SJSA1 (cell line): Measurements from ENCODE around the gene HEATR1. TPM values are rescaled to one million over a fixed set of nuclear protein-coding genes. Genes with fewer than 3 reads are reported as not detected.
A peak's percentile ranks its signal among the peaks of the same experiment; 100 is the strongest.

Experiments used
- DNase-seq, 2 experiments: peaks; one replicate each; pipeline ENCODE4 v3.0.0-alpha.2; 2015 to 2020; ENCODE audit warnings: low spot score in 2 of 2, low read depth in 1 of 2
- H3K27ac ChIP-seq: fragments of 250-450 bp; sonication (Bioruptor Pico); 2 replicates; pipeline ENCODE4 v1.5.1; 2020; ENCODE audit warnings: mild to moderate bottlenecking, moderate library complexity
- H3K27me3 ChIP-seq: fragments of 250-450 bp; sonication (Bioruptor Pico); replicated peaks from 2 replicates; pipeline ENCODE4 v1.5.1; 2020; ENCODE audit warnings: mild to moderate bottlenecking, moderate library complexity
- H3K36me3 ChIP-seq: fragments of 250-450 bp; sonication (Bioruptor Pico); 2 replicates; pipeline ENCODE4 v1.5.1; 2020; ENCODE audit warnings: mild to moderate bottlenecking
- H3K4me1 ChIP-seq: fragments of 250-450 bp; sonication (Bioruptor Pico); replicated peaks from 2 replicates; pipeline ENCODE4 v1.6.1; 2021; ENCODE audit warnings: mild to moderate bottlenecking
- H3K4me3 ChIP-seq: fragments of 250-450 bp; sonication (Bioruptor Pico); 2 replicates; pipeline ENCODE4 v1.5.1; 2020; ENCODE audit warnings: mild to moderate bottlenecking
- H3K9me3 ChIP-seq: fragments of 250-450 bp; sonication (Bioruptor Pico); replicated peaks from 2 replicates; pipeline ENCODE4 v1.5.1; 2020; ENCODE audit warnings: mild to moderate bottlenecking
- total RNA-seq: library from RNA; depleted of rRNA; stranded (reverse); fragments of >200 nt; shearing (Covaris generic); gene quantifications from 2 replicates; pipeline ENCODE4 v1.2.3, GENCODE V29; 2014

Gene HEATR1
- total RNA-seq, 1 experiment from 2014 or later: 25.3 TPM

DNA sequence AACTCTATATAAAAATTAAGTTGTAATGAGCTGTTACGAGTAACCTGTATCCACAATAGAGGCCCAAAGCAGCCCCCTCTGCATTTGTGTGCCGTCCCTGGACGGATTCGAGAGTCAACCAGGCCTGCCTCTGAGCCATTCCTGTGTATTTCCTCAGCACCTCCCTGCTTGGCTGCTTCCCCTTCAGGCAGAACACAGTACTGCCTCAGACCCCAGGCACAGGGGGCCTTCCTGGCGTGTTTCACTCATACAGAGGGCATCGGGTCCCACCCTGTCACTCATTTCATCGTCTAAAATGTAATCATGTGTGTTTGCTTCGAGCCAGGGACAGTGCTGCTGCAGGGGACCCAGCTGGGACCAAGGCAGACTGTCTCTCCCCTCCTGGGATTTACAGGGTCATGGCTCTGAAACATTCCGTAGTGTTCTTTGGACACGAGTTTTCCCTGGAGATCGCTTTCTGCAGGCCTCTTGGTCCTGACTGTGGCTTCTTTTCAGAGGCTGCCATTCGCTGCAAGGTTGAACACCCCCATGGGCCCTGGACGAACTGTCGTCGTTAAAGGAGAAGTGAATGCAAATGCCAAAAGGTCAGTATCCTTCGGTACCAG, 61.1 kb downstream of the HEATR1 start:
- H3K4me3 ChIP-seq: no peak overlapping the region
- no peak for DNase-seq
- H3K4me1 ChIP-seq: 0 out of 2 replicates have a peak, but pooled peaks cover 6% of the 10 kb centered on the region
- no peak overlapping the region for H3K27ac ChIP-seq
- no peaks in the 10 kb centered on the region for H3K9me3 ChIP-seq
- H3K36me3 ChIP-seq: peaks cover 93% of the 10 kb centered on the region
- H3K27me3 ChIP-seq: no peaks in the 10 kb centered on the region; the same call in 1 of the 2 replicates

DNA sequence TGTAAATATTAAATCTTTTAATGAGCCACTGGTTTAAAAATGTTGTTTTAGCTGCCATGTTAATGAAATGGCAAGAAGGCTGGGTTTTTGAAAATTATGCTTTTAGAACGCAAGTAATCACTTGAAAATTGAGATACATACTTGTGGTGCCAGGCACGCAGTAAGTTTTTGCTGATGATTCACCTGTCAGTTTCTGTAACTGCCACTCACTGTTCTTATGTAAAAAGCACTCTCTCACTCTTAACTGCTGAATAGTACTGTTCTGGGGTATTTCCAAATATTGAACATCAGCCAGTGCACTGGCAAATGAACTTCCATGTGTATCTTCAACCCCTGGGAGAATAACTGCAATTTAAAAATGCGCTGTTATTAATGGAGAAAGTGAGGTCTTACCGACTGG, 62.6 kb downstream of the HEATR1 start:
- Histone ChIP-seq H3K9me3 (no peaks in the 10 kb centered on the region), H3K4me3 (no peak overlapping the region), H3K27ac (no peak overlapping the region), H3K27me3 (no peaks in the 10 kb centered on the region; the same call in 1 of the 2 replicates), H3K4me1 (0 out of 2 replicates have a peak, but pooled peaks cover 6% of the 10 kb centered on the region), H3K36me3 (peaks cover 80% of the 10 kb centered on the region)
- no peak for DNase-seq

DNA sequence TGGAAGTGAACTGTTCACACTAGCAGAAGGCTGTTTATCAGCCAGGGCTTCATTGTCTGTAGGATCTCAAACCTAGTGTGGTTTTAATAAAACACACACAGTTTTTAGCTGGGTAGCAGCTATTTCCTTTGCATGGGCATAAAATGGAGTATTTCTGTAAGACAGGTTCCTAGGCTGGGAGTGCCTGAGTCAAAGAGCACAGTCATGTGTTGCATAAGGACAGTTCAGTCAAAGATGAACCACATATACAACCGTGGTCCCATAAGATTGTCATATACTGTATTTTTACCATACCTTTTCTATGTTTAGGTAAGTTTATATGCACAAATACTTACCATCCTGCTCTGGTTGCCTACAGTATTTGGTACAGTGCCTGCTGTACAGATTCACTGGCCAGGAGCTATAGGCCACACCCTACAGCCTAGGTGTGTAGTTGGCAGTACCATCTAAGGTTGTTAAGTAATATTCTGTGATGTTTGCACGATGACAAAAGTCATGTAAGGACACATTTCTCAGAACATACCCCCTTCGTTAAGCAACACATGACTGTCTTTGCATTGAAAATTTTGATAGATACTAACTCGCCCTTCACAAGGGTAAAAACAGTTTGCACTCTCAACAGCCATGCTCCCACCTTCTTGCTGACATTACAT, 63.4 kb downstream of the HEATR1 start:
- no peak overlapping the region for H3K4me3 ChIP-seq
- H3K36me3 ChIP-seq: peaks cover 72% of the 10 kb centered on the region
- no peaks in the 10 kb centered on the region for H3K9me3 ChIP-seq
- no peak for DNase-seq
- 0 out of 2 replicates have a peak, but pooled peaks cover 5% of the 10 kb centered on the region for H3K4me1 ChIP-seq
- H3K27me3 ChIP-seq: no peaks in the 10 kb centered on the region; the same call in 1 of the 2 replicates
- H3K27ac ChIP-seq: no peak overlapping the region

DNA sequence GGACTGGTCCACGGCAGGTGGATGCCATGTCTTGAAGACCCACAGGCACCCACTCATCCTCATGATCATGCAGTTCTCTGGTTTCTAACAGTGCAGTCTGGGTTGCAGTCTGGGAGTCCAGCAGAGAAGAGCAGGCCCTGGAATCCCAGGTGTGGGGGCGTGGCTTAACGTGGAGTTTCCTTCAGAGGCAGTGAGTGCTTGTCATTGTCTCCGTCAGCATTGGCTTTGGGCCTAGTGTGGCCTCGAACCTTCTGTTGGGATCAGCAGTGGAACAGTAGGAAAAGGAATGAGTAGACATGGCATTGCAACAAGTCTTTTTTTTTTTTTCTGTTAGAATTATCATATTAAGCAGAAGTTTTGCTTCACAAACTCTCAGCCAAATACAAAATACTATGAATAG, 67.8 kb downstream of the HEATR1 start:
- no peaks in the 10 kb centered on the region for H3K27me3 ChIP-seq
- peaks cover 9% of the 10 kb centered on the region for H3K4me1 ChIP-seq
- H3K9me3 ChIP-seq: no peaks in the 10 kb centered on the region
- H3K4me3 ChIP-seq: no peak overlapping the region
- DNase-seq: no peak
- H3K27ac ChIP-seq: no peak overlapping the region
- peaks cover 39% of the 10 kb centered on the region for H3K36me3 ChIP-seq

DNA sequence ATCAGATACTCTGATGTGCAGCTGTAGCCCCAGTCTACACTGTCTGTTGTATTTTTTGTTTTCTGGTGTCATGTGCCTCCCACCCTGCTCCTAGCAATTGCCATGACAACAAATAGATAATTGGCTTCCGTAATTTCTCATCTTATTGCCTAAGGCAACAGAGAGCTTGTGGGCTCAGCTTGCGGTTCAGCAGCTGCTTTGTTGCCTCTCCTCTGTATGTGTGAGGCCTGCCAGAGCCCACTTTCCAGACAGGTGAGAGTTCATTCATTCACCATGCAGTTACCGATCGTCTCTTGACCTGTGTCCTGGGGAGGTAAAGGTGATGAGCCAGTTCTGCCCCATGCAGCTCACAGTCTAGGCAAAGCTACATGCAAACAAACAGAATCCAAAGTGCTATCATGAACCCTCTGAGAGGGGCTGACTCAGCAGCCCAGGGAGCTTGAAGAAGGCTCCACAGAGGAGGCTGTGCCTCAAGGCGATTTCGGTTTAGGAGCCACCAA, 68.6 kb downstream of the HEATR1 start:
- Histone ChIP-seq H3K4me3 (no peak overlapping the region), H3K4me1 (peaks cover 9% of the 10 kb centered on the region), H3K27me3 (no peaks in the 10 kb centered on the region), H3K36me3 (peaks cover 32% of the 10 kb centered on the region), H3K27ac (no peak overlapping the region), H3K9me3 (no peaks in the 10 kb centered on the region)
- DNase-seq: no peak

DNA sequence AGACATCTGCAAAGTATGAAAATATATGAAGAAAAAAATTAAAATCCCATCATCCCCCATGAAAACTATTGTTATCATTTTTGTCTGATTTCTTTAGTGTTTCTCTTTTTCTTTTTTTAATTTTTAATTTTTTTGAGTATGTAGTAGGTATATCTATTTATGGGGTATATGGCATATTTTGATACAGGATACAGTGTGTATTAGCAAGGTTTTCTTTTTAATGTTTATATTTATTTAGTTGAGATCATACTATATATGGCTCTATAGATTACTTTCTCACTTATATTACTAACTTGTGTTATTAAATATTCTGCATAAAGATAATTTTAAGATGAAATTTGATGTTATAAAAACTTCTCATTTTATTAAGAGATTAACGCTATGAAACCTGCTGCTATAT, 69.1 kb downstream of the HEATR1 start:
- Histone ChIP-seq H3K27me3 (no peaks in the 10 kb centered on the region), H3K27ac (no peak overlapping the region), H3K4me1 (peaks cover 9% of the 10 kb centered on the region), H3K36me3 (peaks cover 27% of the 10 kb centered on the region), H3K9me3 (no peaks in the 10 kb centered on the region), H3K4me3 (no peak overlapping the region)
- DNase-seq: no peak

DNA sequence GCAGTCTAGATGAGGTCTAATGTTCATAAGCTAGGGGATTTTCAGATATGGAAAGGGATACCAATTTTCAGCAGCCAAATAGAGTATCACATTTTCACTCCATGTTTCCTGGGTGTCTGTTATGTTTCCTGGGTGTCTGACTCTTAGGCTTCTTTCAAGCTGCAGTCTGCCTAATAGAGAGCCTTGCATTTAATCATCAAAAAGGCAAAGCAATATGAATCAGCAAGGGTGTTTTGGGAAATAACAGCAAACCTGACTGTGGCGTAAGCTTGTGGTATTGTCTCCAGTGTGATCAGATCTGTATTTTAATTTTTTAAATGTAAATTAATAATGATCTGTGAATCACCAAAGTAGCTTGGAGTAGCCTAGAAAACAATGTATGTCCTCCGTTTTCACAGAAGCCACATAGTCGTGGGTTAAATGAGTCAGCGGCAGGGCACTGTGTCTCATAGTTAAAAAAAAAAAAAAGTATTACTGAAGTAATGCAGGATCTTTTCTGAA, 70.1 kb downstream of the HEATR1 start:
- Histone ChIP-seq H3K4me1 (peaks cover 9% of the 10 kb centered on the region), H3K4me3 (no peak overlapping the region), H3K9me3 (no peaks in the 10 kb centered on the region), H3K27me3 (no peaks in the 10 kb centered on the region), H3K27ac (no peak overlapping the region), H3K36me3 (peaks cover 18% of the 10 kb centered on the region)
- DNase-seq: peak in 1 of 2 experiments; percentile 20

DNA sequence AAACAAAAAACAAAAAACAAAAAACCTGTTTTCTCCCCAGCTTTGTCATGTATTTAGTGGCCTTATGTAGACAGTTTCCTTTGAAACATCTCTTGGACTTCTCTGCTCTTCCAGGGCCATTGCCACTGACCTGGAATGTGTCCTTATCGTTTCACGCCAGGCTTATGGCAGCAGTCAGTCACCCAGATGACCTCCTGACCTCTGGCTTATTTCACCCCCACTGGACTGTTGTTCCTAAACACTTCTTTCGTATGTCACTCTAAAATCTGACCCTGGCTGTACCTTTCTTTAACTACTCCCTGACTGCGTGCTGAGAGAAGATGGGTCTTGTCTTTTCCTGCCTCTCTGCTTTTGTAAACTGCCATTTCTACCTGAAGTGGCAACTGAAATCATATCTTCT, 71.5 kb downstream of the HEATR1 start:
- Histone ChIP-seq H3K27me3 (no peaks in the 10 kb centered on the region), H3K4me3 (no peak overlapping the region), H3K36me3 (peaks cover 12% of the 10 kb centered on the region), H3K4me1 (peaks cover 9% of the 10 kb centered on the region), H3K9me3 (no peaks in the 10 kb centered on the region), H3K27ac (no peak overlapping the region)
- no peak for DNase-seq

DNA sequence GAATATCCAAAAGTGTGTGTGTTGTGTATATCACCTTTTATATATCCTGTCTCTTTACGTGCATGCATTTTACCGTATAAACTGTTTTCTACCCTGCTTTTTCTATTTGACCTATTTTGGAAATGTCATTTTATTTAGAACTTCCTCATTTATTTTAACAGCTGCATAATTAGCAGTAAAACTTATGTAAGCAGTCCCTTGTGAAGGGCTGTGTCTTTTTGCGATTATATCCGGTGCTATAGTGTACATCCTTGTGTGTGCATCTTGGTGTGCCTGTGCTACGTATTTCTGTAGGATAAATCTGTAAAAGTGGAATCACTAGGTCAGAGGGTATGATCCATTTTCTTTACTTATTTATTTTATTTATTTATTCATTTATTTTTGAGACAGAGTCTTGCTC, 73.4 kb downstream of the HEATR1 start:
- Histone ChIP-seq H3K9me3 (no peaks in the 10 kb centered on the region), H3K4me3 (no peak overlapping the region), H3K27ac (no peak overlapping the region), H3K27me3 (no peaks in the 10 kb centered on the region), H3K4me1 (peaks cover 9% of the 10 kb centered on the region), H3K36me3 (peaks cover 25% of the 10 kb centered on the region)
- no peak for DNase-seq

DNA sequence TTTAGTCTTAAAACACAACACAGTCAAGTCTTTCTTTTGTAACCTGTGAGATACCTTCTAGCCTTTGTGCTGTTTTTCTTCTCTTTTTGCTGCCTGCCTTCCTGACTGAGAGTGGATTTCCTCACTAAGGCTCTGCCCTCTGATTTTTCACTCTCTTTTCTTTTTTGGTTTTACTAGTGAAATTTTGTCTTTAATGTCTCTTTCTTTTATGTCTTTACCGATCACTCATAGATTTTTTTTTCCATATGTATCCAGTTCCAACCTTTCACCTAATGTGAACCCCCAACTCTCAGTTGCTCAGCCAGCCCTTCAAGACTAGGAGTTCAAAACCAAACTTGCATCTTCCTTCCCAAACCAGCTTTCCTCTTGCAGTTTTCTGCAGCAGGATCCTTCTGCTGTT, 74.0 kb downstream of the HEATR1 start:
- Histone ChIP-seq H3K9me3 (no peaks in the 10 kb centered on the region), H3K4me3 (no peak overlapping the region), H3K27me3 (no peaks in the 10 kb centered on the region), H3K4me1 (peaks cover 9% of the 10 kb centered on the region), H3K36me3 (peaks cover 27% of the 10 kb centered on the region), H3K27ac (no peak overlapping the region)
- no peak for DNase-seq

DNA sequence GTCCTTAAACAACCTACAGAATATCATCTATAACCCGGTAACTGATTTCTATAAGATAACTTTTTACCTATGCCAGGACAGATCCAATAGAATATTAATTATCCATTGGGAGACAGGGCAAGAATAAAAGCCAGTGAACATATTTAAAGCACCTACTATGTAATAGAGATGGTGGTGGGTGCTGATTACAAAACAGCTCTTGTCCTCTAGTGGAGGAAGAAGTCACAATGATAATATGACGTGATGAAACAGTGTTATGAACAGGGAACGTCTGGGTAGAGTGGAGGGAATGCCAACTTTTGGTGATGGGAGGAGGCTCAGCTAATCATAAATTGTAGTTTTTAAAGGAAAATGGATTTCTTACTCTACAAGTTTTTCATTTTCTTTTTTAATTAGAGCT, 78.2 kb downstream of the HEATR1 start:
- peaks cover 19% of the 10 kb centered on the region for H3K36me3 ChIP-seq
- DNase-seq: no peak
- H3K4me1 ChIP-seq: peaks cover 13% of the 10 kb centered on the region
- no peaks in the 10 kb centered on the region for H3K27me3 ChIP-seq
- H3K9me3 ChIP-seq: no peaks in the 10 kb centered on the region
- no peak overlapping the region for H3K4me3 ChIP-seq
- H3K27ac ChIP-seq: no peak overlapping the region

DNA sequence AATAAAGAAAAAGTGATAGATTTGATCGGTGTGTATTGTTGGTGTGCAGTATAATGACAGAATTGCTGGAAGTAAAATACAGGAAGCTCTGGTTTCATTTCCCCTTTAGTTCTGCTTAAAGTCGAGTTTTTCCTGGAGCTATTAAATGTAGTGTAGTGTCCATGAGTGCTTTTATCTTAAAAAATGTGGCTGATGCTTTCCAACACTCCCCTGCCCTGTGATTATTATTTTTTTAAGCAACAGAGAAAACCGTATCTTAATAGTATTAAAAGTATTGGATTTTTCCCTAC, 79.5 kb downstream of the HEATR1 start:
- Histone ChIP-seq H3K36me3 (peaks cover 19% of the 10 kb centered on the region), H3K27me3 (no peaks in the 10 kb centered on the region), H3K9me3 (no peaks in the 10 kb centered on the region), H3K4me1 (peaks cover 13% of the 10 kb centered on the region), H3K4me3 (peak overlapping the region; percentile 71), H3K27ac (peak overlapping the region; percentile 56)
- no peak for DNase-seq

DNA sequence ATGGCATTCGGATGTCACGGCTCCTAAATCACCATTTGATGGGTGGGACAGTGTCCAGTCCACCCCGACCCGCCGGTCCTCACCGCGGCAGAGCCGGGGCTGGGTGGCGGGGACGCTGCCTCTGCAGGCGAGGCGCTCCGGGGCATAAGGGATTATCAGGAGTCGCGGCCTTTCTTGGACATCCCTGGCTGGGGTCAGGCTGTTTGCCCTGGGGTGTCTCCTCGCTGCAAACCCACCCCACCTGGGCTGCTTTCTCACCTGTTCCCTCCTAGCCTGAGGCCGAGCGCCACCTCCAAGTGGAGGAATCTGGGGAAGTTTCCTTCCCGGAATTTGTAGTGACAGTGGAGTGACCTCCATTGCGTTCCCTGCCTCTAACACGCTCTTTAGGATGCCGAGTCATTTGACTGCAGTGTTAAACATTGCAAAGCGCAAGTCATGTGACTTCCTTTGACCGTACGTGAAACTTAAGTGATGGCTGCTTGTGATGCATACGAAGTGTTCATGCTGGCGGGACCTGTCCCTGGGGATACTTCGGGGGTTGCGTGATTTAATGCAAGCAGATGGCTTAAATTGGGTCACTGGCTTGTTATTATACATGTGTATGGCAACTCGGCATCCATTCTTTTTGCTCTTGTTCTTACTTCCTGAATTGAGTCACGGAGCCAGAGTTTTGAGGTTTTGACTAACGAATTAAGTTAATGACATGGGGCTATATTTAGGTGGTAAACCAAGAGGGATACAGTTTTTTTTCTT, 80.0 kb downstream of the HEATR1 start:
- Histone ChIP-seq H3K9me3 (no peaks in the 10 kb centered on the region), H3K4me3 (peak overlapping the region; percentile 71), H3K27ac (peak overlapping the region; percentile 56), H3K4me1 (peaks cover 13% of the 10 kb centered on the region), H3K27me3 (no peaks in the 10 kb centered on the region), H3K36me3 (peaks cover 19% of the 10 kb centered on the region)
- DNase-seq: peak; percentile 53 to 61

DNA sequence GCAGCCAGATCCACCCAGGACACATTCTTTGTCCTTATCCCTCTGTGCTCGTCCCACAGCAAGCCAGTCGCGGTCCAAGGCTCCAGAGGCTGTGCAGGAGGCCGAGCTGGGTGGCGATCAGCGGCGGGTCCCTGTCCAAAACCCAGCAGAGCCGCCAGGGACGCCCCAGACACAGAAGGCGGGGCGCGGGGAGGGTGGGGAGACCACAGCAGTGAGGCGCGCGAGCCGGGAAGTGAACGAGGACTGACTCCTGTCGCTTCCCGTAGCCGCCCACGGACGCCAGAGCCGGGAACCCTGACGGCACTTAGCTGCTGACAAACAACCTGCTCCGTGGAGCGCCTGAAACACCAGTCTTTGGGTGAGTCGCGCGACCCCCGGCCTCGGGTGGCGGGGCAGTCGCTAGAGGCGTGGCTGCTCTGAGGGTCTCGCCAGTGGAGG, 80.6 kb downstream of the HEATR1 start, which contains the start of gene LGALS8:
Gene LGALS8 (plus strand): TSS at position 279 of the 438 bp plus-strand sequence. CDS start 2,089 bp downstream, outside the sequence.
- Histone ChIP-seq H3K9me3 (no peaks in the 10 kb centered on the region), H3K27ac (peak within 1 kb of the TSS; percentile 56), H3K4me1 (peaks cover 13% of the 10 kb centered on the region), H3K36me3 (peaks cover 15% of the 10 kb centered on the region), H3K27me3 (no peaks in the 10 kb centered on the region), H3K4me3 (peak within 1 kb of the TSS; percentile 71)
- peak; percentile 77 to 87 for DNase-seq
